D721Med (cell line): ENCODE data around the gene ACVR1B.
A peak's percentile ranks its signal among the peaks of the same experiment; 100 is the strongest.

ENCODE experiments used
- DNase-seq: peaks from one replicate; pipeline ENCODE4 v3.0.0; 2011; ENCODE audit warnings: low spot score; ENCODE audit not compliant: insufficient read length
- FAIRE-seq: peaks from 2 replicates; lab custom pipeline; 2011; peaks lifted over from hg19 to GRCh38; lab: Jason Lieb, UNC
- CTCF ChIP-seq: IDR thresholded peaks from 2 replicates; pipeline ENCODE4 v1.5.1; 2012; ENCODE audit warnings: mild to moderate bottlenecking, control low read depth; ENCODE audit not compliant: insufficient read depth; ENCODE audit errors: missing control alignments

The ACVR1B gene

GRCh38 chr12:52024845-52025230, 73.3 kb downstream of the ACVR1B start:
- TF ChIP-seq CTCF, result no peak
- no peak for DNase-seq
- no peak for FAIRE-seq

- TF ChIP-seq CTCF, result no peak
- no peak for FAIRE-seq
- no peak for DNase-seq
These were observed 74.8 kb downstream of the ACVR1B start for GRCh38 chr12:52026263-52026662.

GRCh38 chr12:52027085-52027843, 75.8 kb downstream of the ACVR1B start:
- FAIRE-seq, result no peak
- no peak for DNase-seq
- no peak for TF ChIP-seq CTCF

GRCh38 chr12:52029685-52030084, 78.2 kb downstream of the ACVR1B start:
- FAIRE-seq (no peak), DNase-seq (peak; percentile 89)
- no peak for TF ChIP-seq CTCF

- FAIRE-seq (no peak), DNase-seq (no peak)
- no peak for TF ChIP-seq CTCF
These were observed 80.9 kb downstream of the ACVR1B start for GRCh38 chr12:52032446-52032803.

GRCh38 chr12:52032804-52033445, 81.4 kb downstream of the ACVR1B start:
- no peak for TF ChIP-seq CTCF
- FAIRE-seq, result no peak
- peak; percentile 96 for DNase-seq
